HG02870 (cell line): Measurements from ENCODE around the gene ILRUN.
"Not testable (repeated sequence)": the region's sequence is repeated elsewhere in the genome, so short reads cannot be mapped to it uniquely, and the experiment has no call there.

Source experiments
- ATAC-seq: cut with Tn5 transposase; IDR thresholded peaks from one replicate; pipeline ENCODE4 v1.9.1; 2021; ENCODE audit warnings: mild to moderate bottlenecking, moderate library complexity; ENCODE audit not compliant: unreplicated experiment

Gene ILRUN

DNA sequence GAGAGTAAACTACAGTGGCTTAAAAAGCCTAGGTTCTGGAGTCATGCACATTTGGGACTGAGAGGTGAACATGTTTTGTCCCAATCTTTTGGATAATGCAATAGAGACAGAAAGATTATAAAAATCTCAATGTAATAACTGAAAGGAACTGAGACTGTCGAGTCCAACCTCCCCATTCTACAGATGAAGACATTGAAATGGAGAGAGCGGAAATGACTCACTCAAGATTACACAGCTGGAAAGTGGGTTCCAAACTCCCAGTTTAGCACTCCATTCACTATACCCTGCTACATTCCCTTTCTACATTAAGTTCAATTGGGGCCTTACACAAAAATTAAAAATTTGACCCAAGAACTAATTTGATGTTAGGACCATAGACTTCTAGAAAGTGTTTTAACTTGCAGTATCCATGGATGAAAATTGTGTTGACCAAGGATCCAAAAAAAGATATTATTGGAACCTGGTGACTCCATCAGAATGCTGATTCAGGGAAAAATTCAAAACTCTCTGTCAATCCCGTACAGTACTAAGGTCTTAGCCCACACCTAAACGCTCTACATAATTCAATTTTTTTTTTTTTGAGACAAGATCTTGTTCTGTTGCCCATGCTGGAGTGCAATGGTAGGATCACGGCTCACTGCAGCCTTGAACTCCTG is 1.5 kb upstream of the ILRUN start:
- ATAC-seq: no peak

DNA sequence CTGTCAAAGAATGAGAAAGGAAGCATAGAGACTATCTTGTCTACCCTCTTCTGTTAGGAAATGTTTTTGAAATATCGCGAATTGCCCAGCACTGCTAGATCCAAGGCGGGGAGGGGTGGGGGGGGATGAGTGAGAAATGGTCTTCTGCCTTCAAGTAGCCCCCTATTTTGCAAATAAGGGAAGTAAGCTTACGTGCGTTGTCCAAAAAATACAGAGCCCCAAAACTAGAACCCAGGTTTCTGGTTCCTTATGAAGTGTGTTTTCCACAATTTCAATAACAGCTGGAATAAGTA is 923 bp upstream of the ILRUN start:
- no peak for ATAC-seq

DNA sequence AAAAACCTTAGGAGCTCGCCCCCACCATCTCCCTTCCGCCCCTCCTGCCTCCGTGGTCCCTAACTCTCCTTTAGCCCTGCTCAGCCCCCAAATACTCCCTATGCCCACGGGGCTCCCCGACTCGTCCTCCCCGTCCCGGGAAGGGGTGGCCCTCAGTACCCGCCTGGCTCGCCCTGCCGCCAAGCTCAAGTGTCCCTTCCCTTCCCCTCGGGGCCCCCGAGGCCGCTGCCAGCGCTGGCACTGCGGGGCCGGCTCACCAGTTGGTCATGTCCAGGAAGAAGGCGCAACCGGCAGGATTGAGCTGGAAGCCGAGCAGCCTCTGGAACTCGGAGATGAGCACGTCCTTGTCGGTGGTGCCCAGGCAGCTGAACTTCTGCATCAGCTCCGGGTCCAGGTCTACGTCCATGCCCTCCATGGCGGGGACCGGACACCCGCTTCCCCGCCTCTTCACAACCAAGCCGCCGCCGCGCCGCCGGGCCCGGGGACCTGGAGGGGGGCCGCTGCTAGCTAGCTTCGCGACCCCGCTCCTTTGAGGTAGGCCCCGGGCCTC is 303 bp downstream of the ILRUN start:
- peak; percentile 26 for ATAC-seq

DNA sequence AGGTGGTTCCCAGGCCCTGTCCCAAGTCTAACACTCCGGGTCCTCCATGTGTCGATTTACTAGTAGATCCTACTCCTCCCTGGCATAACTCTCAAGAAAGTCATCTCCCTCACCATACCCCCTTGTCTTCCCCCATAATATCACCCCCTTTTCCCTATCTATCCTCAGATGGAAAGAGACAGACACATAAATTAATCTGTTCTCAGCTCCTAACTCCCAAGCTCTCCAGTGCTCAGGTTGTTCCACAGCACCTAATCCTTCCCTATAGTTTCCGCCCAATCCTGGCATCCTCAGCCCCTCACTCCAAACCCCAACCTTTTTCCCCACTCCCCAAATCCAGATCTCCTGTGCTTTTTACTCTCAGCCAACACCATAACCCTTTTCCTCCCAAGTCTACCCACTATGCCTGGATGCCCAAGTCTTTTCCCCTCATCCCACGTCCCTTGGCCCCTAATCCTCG is 808 bp downstream of the ILRUN start:
- no peak for ATAC-seq

DNA sequence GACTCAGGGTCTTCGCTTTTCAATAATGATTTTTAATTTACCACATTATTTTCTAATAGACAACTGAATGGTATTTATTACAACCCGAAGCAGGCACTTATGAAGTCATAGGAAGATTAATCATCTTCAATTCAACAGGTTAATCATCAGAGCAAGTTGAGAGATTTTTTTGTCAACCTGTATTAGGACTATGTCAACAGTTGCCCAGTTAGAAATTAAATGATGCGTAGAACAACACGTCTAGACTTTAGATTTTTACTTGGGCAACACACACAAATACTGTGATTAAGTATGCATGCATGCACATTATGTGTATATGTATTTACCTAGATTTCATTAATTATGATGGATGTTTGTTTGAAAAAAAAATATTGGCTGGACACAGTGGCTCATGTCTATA is 4.3 kb downstream of the ILRUN start:
- ATAC-seq: no peak

DNA sequence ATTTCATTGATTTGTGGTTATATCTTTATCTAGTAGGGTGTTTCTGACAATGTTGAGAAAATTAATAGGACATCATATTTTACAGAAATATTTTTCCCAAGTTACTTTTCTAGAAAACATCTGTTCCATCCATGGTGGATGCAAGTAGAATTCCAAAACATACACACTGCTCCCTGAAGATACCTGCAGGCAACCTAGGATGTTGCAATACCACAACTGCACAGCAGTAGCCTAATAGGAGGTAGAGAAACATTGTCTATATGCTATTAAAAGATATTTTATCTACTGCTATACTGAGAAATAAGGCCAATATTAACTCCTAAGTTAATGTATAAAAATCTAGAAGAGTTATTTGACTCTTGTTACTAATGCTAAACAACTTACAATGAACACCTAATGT is 6.8 kb downstream of the ILRUN start:
- ATAC-seq: no peak

DNA sequence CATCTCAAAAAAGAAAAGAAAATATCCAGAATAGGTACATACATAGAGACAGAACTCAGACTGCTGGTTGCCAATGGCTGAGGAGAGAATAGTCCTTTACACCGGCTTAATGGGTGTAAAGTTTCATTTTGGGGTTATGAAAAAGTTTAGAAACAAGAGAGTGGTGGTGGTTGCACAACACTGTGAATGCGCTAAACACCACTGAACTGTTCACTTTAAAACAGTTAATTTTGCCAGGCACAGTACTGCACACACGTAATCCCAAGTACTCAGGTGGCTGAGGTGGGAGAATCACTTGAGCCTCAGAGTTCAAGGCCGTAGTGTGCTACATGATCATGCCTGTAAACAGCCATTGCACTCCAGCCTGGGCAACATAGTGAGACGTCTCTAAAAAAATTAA is 7.6 kb downstream of the ILRUN start:
- no peak for ATAC-seq

DNA sequence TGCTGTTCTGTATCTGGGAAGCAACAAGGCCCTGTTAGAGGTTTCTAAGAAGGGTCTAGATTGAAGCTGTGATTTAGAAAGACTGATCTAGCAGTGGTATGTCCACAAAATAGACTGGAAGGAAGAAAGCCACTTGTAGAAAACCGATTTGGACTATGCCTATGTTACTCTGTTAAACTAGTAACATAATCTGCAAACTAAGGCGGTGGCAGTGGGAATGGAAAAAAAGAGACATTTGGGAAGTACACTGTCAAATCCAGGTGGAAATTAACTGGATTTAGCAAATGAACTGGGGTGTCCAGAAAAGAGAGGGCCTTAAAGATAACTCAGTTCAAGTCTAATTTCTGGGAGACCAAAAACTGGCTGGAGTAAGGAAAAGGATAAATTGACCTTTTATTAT is 11.6 kb downstream of the ILRUN start:
- ATAC-seq: no peak

DNA sequence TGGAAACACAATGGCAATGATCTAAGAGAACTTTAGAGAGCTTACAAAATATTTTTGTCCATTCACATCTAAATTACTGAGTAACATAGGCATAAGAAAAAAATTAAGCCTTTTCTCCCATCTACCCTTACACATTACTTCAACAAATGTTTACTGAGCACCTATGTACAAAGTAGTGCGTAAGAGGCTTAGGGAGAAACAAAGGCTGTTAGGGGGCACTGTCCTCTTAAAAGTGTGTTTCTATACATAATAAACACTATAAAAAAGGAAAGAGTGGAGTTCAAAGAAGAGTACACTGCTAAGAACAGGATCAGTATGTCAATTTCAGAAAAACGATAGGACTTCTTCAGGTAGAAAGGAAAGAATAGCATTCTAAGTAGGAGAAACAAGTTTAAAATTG is 12.2 kb downstream of the ILRUN start:
- ATAC-seq: no peak

DNA sequence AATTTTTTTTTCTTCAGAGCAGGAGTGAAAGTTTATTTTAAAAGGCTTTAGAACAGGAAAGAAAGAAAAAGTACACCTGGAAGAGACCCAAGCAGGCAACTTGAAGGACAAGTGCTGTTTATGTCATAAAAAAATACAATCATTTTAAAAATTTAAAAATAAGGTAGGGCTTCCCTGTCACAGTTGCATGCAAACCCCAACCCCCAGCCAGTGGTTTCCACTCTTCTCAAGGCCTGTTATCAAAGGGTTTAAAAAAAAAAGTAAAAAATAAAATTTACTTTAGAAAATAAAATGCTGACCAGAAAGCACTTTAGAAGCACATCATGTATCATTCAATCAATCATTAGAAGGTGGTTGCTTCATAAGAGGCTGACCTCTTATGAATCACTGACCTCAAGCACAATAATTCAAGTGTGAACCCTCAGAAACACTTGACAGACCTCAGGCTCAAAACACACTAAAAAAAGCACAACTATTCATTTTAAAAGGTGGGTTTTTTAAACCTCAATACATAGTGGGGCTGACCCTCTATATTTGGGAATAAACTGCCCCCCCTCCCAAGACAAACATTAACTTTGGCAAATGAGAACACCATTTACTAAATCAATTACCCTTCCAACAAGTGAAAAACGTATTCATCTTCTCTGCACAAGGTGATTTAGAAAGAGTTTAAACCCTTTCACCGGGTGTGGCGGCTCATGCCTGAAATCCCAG is 15.6 kb downstream of the ILRUN start:
- ATAC-seq: no peak

DNA sequence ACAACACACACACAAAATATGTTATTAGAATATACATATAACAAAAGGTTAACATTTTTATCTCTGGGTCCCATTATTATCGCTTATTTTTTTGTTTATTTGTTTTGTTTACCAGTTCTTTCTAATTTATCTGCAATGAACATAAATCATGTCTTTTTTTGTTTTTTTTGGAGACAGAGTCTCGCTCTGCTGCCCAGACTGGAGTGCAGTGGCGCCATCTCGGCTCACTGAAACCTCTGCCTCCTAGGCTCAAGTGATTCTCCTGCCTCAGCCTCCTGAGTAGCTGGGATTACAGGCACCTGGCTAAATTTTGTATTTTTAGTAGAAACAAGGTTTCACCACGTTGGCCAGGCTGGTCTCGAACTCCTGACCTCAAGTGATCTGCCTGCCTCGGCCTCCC is 16.3 kb downstream of the ILRUN start:
- ATAC-seq: not testable (repeated sequence)

DNA sequence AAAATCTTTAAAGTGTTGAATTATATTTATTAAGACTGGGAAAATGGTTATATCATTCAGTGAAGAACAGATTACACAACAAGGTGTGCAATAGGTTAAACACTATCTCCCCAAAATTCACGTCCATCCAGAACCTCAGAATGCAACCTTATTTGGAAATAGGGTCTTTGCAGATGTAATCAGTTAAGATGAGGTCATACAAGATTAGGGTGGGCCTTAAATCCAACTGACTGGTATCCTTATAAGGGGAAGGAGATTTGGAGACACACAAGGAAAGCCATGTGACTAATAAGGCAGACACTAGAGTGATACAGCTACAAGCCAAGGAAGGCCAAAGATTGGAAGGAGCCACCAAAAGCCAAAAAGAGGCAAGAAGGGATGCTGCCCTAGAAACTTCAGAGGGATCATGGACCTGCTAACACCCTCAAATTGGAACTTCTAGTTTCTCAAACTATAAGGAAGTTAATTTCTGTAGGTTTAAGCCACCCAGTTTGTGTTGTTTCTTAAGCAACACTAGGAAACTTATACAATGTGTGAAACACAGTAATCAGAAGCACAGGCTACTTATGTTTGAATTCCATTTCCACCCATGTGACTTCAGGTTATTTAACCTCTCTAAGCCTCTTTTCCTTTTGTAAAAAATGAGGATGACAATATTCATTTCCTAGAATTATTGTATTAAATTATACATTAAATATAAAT is 16.9 kb downstream of the ILRUN start:
- ATAC-seq: no peak

DNA sequence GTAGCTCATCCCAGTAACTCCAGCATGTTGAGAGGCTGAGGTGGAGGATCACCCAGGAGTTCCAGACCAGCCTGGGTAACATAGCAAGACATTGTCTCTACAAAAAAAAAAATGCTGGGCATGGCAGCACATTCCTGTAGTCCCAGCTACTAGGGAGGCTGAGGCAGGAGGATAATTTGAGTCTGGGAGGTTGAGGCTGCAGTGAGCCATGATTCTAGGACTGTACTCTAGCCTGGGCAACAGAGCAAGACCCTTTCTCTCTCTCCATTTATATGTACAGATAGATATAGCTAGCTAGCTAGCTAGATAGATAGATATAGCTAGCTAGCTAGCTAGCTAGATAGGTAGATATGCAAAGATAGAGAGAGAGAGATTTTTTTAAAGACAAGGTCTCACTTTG is 20.4 kb downstream of the ILRUN start:
- no peak for ATAC-seq

DNA sequence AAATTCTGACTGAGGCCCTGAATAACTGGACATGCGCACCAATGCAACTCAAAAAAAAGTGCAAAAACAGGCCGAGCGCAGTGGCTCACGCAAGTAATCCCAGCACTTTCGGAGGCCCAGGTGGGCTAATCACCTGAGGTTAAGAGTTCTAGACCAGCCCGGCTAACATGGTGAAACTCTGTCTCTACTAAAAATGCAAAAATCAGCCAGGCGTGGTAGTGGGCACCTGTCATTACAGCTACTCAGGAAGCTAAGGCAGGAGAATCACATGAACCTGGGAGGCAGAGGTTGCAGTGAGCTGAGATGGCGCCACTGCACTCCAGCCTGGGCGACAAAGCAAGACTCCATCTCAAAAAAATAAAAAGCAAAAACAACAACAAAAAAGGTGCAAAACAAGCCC is 21.6 kb downstream of the ILRUN start:
- not testable (repeated sequence) for ATAC-seq

DNA sequence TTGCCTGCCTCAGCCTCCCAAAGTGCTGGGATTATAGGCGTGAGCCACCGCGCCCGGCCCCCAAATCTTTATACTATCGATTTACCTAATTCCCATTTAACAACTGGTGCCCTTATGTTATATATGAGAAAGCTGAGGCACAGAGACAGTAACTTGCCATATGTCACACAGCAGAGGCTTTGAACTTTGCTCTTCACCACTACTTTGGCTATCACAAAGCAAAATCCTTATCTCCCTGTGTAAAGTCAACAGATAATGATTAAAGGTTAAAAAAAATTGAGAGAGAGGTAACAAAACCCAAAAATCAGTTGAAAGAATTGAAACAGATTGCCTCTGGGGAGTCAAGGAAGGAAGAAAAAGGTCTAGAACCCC is 22.3 kb downstream of the ILRUN start:
- no peak for ATAC-seq

DNA sequence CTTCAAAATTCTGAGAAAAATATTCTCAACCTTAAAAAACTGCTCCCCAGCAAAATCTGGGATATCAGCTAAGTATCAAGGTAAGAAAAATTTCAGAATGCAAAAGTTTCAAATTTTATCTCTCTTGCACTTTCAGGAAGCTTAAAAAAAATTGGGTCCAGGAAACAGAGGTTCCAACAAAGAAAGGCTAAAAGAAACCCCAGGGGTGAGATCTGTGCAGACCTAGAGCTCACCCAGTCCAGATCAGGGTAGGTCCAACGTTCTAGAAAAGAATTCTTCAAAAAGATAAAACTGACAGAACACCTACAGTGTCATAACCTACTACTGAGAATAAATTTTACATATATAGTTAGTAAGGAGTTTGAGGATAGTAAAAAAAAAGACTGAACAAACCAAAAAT is 23.5 kb downstream of the ILRUN start:
- ATAC-seq: no peak

DNA sequence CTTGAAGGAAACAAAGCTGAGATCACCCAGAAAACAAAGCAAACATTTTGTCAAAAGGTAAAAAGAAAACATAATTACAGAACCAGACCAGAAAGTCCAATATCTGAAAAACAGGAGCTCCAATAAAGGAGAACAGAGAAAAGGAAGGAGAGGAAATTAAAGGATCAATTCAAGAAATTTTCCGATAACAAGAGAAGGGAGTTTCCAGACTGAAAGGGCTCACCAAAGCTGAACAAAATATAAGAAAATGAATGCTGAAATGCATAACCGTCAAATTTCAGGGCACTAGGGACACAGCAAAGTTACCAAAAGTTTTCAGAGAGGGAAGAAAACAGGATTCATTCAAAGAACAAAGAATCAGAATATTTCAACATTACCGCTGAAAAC is 23.9 kb downstream of the ILRUN start:
- no peak for ATAC-seq

DNA sequence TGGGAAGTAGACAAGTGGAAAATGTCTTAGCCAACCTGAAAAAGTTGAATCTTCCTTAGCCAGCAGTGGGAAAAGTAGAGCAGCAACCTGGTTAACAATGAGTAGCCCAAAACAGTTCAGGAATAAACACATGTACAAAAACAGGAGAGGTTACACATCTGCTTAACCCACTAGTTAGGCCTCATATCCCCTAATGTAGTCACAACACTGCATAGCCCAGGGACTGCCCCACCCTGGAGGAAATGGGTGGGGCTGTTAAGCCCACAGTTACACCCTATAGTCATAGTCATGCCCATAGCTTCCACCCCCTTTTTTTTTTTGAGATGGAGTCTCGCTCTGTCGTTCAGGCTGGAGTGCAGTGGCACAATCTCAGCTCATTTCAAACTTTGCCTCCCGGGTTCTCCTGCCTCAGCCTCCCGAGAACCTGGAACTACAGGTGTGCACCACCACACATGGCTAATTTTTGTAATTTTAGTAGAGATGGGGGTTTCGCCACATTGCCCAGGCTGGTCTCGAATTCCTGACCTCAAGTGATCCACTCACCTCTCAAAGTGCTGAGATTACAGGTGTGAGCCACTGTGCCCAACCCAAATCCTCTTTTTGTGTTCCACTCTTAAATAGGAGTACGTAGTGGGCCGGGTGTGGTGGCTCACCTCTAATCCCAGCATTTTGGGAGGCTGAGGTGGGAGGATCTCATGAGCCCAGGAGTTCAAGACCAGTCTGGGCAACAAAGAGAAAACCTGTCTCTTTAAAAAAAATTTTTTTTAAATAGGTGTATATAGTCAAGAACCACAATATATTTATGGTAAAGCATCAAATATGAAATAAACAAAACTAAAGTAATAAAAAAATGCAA is 24.5 kb downstream of the ILRUN start:
- ATAC-seq: peak; percentile 79

DNA sequence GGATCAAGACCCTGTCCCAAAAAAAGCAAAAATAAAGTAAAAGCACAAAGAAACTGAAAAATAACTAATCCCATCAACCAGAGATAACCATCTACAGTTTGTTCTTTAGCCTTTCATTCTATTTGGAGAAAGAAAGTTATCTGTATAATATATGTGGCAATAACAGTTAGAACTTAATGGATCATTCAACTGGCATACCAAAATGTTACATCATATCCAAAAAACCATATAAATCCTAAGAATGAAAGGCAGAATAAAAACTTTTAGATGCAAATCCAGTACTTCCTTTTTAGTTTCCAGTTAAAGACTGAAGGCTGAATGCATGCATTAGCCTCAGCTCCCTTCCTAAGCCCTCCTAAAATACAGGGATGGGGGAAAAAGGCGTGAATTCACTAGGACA is 25.2 kb downstream of the ILRUN start:
- no peak for ATAC-seq

DNA sequence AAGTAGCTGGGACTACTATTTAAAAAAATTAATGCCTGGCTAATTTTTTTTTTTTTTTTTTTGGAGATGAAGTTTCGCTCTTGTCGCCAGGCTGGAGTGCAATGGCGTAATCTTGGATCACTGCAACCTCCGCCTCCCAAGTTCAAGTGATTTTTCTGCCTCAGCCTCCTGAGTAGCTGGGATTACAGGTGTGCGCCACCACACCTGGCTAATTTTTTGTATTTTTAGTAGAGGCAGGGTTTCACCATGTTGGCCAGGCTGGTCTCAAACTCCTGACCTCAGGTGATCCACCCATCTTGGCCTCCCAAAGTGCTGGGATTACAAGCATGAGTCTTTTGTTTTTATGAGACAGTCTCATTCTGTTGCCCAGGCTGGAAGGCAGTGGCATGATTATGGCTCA is 27.8 kb downstream of the ILRUN start:
- not testable (repeated sequence) for ATAC-seq
